Measurements from ENCODE around the gene NR6A1. TPM values are rescaled to one million over a fixed set of nuclear protein-coding genes. Genes with fewer than 3 reads are reported as not detected.

NR6A1 gene
- total RNA-seq, 4 donors from 2014 or later, result 1.8 to 2.8 (median 2.0) TPM

DNA sequence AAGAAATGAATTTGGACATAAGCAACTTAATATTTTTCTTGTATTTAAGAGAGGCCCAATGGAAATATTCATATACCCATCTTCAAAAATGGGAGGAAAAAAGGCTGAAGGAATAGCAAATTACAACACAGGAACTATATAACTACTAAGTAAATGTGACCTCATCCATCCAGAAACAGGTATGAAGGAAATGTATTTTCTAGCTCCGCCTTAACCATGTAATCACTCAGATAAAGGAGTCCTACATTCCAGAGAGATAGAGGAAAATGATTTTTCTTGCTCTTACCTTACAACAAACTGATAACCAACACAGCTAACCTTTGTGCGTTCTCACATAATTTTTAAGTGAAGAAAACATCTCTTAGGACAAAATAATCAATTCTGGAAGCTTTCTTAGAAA is 96.5 kb downstream of the NR6A1 start:
- H3K36me3 ChIP-seq, result no peaks in the 10 kb centered on the region
- DNase-seq (ENCODE audit: extremely low spot score), result no peak
- intact Hi-C loops (cut with DNase I), result no loop called here

DNA sequence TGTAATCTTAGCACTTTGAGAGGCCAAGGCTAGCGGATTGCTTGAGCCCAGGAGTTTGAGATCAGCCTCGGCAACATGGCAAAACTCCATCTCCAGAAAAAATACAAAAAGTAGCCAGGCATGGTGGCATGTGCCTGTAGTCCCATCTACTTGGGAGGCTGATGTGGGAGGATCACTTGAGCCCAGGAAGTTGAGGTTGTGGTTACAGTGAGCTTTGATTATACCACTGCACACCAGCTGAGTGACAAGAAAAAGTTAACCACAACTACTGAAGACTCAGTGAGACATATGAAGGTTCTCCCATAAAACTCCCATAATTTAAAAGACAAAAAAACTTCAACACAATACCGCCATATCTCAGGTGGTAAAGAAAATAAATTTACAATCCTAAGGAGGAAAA is 98.0 kb downstream of the NR6A1 start:
- H3K27me3 ChIP-seq, result no peaks in the 10 kb centered on the region
- 93% methylated on average over 3 of the region's 3 CpGs for WGBS

More for the DNA sequence above, 96.5 kb downstream of the NR6A1 start:
- H3K4me1 ChIP-seq, result peaks cover 7 to 24% (median 15%) of the 10 kb centered on the region in 4 donors
- no peak overlapping the region for H3K4me3 ChIP-seq
- no peak for TF ChIP-seq POLR2A (IDR thresholded peaks at IDR 0.05; ENCODE audit: low read depth)
- TF ChIP-seq, protein P1, sequence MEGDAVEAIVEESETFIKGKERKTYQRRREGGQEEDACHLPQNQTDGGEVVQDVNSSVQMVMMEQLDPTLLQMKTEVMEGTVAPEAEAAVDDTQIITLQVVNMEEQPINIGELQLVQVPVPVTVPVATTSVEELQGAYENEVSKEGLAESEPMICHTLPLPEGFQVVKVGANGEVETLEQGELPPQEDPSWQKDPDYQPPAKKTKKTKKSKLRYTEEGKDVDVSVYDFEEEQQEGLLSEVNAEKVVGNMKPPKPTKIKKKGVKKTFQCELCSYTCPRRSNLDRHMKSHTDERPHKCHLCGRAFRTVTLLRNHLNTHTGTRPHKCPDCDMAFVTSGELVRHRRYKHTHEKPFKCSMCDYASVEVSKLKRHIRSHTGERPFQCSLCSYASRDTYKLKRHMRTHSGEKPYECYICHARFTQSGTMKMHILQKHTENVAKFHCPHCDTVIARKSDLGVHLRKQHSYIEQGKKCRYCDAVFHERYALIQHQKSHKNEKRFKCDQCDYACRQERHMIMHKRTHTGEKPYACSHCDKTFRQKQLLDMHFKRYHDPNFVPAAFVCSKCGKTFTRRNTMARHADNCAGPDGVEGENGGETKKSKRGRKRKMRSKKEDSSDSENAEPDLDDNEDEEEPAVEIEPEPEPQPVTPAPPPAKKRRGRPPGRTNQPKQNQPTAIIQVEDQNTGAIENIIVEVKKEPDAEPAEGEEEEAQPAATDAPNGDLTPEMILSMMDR (IDR thresholded peaks at IDR 0.05), result no peak
- TF ChIP-seq POLR2AphosphoS5 (IDR thresholded peaks at IDR 0.05), result no peak
- TF ChIP-seq EP300 (IDR thresholded peaks at IDR 0.05), result no peak
- H3K27ac ChIP-seq (replicated peaks in 1 of 4), result no peak overlapping the region
- 98% methylated on average over 2 of the region's 2 CpGs for WGBS
- peaks cover 0 to 3% (median 0%) of the 10 kb centered on the region in 4 donors for H3K9me3 ChIP-seq
- H3K27me3 ChIP-seq, result no peaks in the 10 kb centered on the region

DNA sequence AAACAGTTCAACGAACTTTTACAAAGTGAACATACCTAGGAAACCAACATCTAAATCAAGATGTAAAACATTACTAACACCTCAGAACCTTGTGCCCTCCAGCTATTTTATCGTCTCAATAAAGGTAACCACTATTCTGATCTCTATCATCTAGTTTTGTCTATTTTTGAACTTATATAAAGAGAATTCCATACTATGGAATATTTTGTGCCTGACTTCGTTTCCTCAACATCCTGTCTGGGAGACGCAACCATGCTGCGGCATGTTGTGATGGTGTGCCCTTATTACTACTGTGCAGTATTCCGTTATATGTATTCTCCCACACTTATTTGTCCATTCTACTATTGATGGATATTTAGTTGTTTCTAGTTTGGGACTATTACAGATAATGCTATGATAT is 99.2 kb downstream of the NR6A1 start:
- Histone ChIP-seq H3K27me3 (no peaks in the 10 kb centered on the region), H3K9me3 (peaks cover 0 to 3% (median 0%) of the 10 kb centered on the region in 4 donors)
- 90% methylated on average over 6 of the region's 6 CpGs for WGBS

More for the DNA sequence above, 98.0 kb downstream of the NR6A1 start:
- H3K36me3 ChIP-seq, result no peaks in the 10 kb centered on the region
- intact Hi-C loops (cut with DNase I), result no loop called here
- no peak for DNase-seq (ENCODE audit: extremely low spot score)
- H3K9me3 ChIP-seq, result peaks cover 0 to 3% (median 0%) of the 10 kb centered on the region in 4 donors
- H3K27ac ChIP-seq (replicated peaks in 1 of 4), result no peak overlapping the region
- no peak for TF ChIP-seq EP300 (IDR thresholded peaks at IDR 0.05)
- no peak for TF ChIP-seq POLR2AphosphoS5 (IDR thresholded peaks at IDR 0.05)
- TF ChIP-seq POLR2A (IDR thresholded peaks at IDR 0.05; ENCODE audit: low read depth), result no peak
- TF ChIP-seq, protein P1 (IDR thresholded peaks at IDR 0.05), result no peak
- peaks cover 7 to 21% (median 14%) of the 10 kb centered on the region in 4 donors for H3K4me1 ChIP-seq
- H3K4me3 ChIP-seq, result no peak overlapping the region

DNA sequence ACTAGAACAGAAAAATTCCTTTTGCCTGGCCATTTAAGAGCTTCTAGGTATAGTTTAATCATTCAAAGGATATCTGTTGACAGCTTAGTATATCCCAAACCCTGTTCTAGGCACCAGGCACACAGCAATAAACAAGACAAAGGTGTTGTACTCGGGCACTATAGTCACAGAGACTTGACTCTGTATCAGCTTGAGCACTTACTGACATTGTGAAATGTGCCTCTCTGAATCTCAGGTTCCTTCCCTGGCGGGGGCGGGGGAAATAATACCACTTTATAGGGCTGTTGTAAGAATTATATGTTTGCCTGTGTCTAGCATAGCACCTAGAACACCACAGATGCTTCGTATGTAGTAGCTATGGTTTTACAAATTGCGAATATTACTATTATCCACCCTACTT is 104.5 kb downstream of the NR6A1 start:
- Histone ChIP-seq H3K27ac (replicated peaks in 1 of 4) (no peak overlapping the region), H3K4me1 (no peaks in the 10 kb centered on the region), H3K9me3 (no peaks in the 10 kb centered on the region), H3K4me3 (no peak overlapping the region), H3K36me3 (no peaks in the 10 kb centered on the region), H3K27me3 (no peaks in the 10 kb centered on the region)
- intact Hi-C loops (cut with DNase I), result no loop called here
- DNase-seq (ENCODE audit: extremely low spot score), result no peak
- WGBS, result 95% methylated on average over 5 of the region's 5 CpGs
- no peak for TF ChIP-seq POLR2A (IDR thresholded peaks at IDR 0.05; ENCODE audit: low read depth)
- no peak for TF ChIP-seq POLR2AphosphoS5 (IDR thresholded peaks at IDR 0.05)
- TF ChIP-seq, protein P1 (IDR thresholded peaks at IDR 0.05), result no peak
- no peak for TF ChIP-seq EP300 (IDR thresholded peaks at IDR 0.05)

More for the DNA sequence above, 99.2 kb downstream of the NR6A1 start:
- TF ChIP-seq POLR2AphosphoS5 (IDR thresholded peaks at IDR 0.05), result no peak
- no peak for TF ChIP-seq POLR2A (IDR thresholded peaks at IDR 0.05; ENCODE audit: low read depth)
- TF ChIP-seq, protein P1 (IDR thresholded peaks at IDR 0.05), result no peak
- no peak for TF ChIP-seq EP300 (IDR thresholded peaks at IDR 0.05)
- H3K4me3 ChIP-seq, result no peak overlapping the region
- intact Hi-C loops (cut with DNase I), result no loop called here
- H3K4me1 ChIP-seq, result peaks cover 7 to 20% (median 14%) of the 10 kb centered on the region in 4 donors
- H3K36me3 ChIP-seq, result no peaks in the 10 kb centered on the region
- no peak for DNase-seq (ENCODE audit: extremely low spot score)
- H3K27ac ChIP-seq (replicated peaks in 1 of 4), result no peak overlapping the region

All from esophagus muscularis mucosa (tissue), 4 donors.